ENCODE data around the gene HRC. TPM values are rescaled to one million over a fixed set of nuclear protein-coding genes. Genes with fewer than 3 reads are reported as not detected.

HRC gene
- total RNA-seq, 1 donor from 2014 or later = 0.25 TPM

- no peak overlapping the region for H3K4me3 ChIP-seq
- no peak overlapping the region for H3K27ac ChIP-seq
- intact Hi-C loops (cut with DNase I) = no loop called here
- peaks cover 11% of the 10 kb centered on the region for H3K4me1 ChIP-seq
- no peak for DNase-seq (ENCODE audit: extremely low spot score in 2 of 2)
- H3K36me3 ChIP-seq = peaks cover 0 to 40% of the 10 kb centered on the region in 2 donors
- H3K27me3 ChIP-seq = no peaks in the 10 kb centered on the region
- H3K9me3 ChIP-seq = no peaks in the 10 kb centered on the region
- TF ChIP-seq CTCF (IDR thresholded peaks at IDR 0.05) (no peak), POLR2AphosphoS5 (IDR thresholded peaks at IDR 0.05; ENCODE audit: insufficient read depth in 1 of 2, low read depth in 1 of 2) (no peak), POLR2A (IDR thresholded peaks at IDR 0.05) (no peak)
Observed at GRCh38 chr19:49168421-49168820, 13.2 kb upstream of the HRC start.

- DNase-seq (ENCODE audit: extremely low spot score in 2 of 2) = no peak
- TF ChIP-seq POLR2A (IDR thresholded peaks at IDR 0.05) (no peak), POLR2AphosphoS5 (IDR thresholded peaks at IDR 0.05; ENCODE audit: insufficient read depth in 1 of 2, low read depth in 1 of 2) (no peak), CTCF (IDR thresholded peaks at IDR 0.05) (no peak)
- Histone ChIP-seq H3K9me3 (no peaks in the 10 kb centered on the region), H3K4me3 (no peak overlapping the region), H3K36me3 (peaks cover 0 to 36% of the 10 kb centered on the region in 2 donors), H3K27ac (no peak overlapping the region), H3K27me3 (no peaks in the 10 kb centered on the region), H3K4me1 (peaks cover 11% of the 10 kb centered on the region)
- intact Hi-C loops (cut with DNase I) = no loop called here
Observed at GRCh38 chr19:49167857-49168409, 12.7 kb upstream of the HRC start.

- H3K4me3 ChIP-seq = no peak overlapping the region
Observed at GRCh38 chr19:49165865-49166301, 10.7 kb upstream of the HRC start.

GRCh38 chr19:49165111-49165750 lies 10.0 kb upstream of the HRC start:
- H3K27ac ChIP-seq = peak overlapping the region; percentile 76
- H3K9me3 ChIP-seq = no peaks in the 10 kb centered on the region
- no peaks in the 10 kb centered on the region for H3K27me3 ChIP-seq
- H3K4me1 ChIP-seq = peaks cover 11% of the 10 kb centered on the region
- H3K4me3 ChIP-seq = no peak overlapping the region
- no peak for DNase-seq (ENCODE audit: extremely low spot score in 2 of 2)
- TF ChIP-seq POLR2A (IDR thresholded peaks at IDR 0.05) = no peak
- TF ChIP-seq POLR2AphosphoS5 (IDR thresholded peaks at IDR 0.05; ENCODE audit: insufficient read depth in 1 of 2, low read depth in 1 of 2) = peak; percentile 24 to 43
- H3K36me3 ChIP-seq = peaks cover 0 to 19% of the 10 kb centered on the region in 2 donors
- intact Hi-C loops (cut with DNase I) = no loop called here

More at GRCh38 chr19:49165865-49166301, 10.7 kb upstream of the HRC start:
- peak overlapping the region; percentile 76 for H3K27ac ChIP-seq
- H3K4me1 ChIP-seq = peaks cover 11% of the 10 kb centered on the region
- H3K9me3 ChIP-seq = no peaks in the 10 kb centered on the region
- H3K27me3 ChIP-seq = no peaks in the 10 kb centered on the region
- peaks cover 0 to 19% of the 10 kb centered on the region in 2 donors for H3K36me3 ChIP-seq
- intact Hi-C loops (cut with DNase I) = no loop called here
- TF ChIP-seq POLR2AphosphoS5 (IDR thresholded peaks at IDR 0.05; ENCODE audit: insufficient read depth in 1 of 2, low read depth in 1 of 2) = no peak
- no peak for TF ChIP-seq CTCF (IDR thresholded peaks at IDR 0.05)
- TF ChIP-seq POLR2A (IDR thresholded peaks at IDR 0.05) = no peak
- DNase-seq (ENCODE audit: extremely low spot score in 2 of 2) = no peak

GRCh38 chr19:49161987-49162386 lies 6.8 kb upstream of the HRC start:
- intact Hi-C loops (cut with DNase I) = no loop called here
- no peak for DNase-seq (ENCODE audit: extremely low spot score in 2 of 2)
- H3K4me1 ChIP-seq = peaks cover 29% of the 10 kb centered on the region

More at GRCh38 chr19:49161987-49162386, 6.8 kb upstream of the HRC start:
- TF ChIP-seq POLR2AphosphoS5 (IDR thresholded peaks at IDR 0.05; ENCODE audit: insufficient read depth in 1 of 2, low read depth in 1 of 2) (no peak), CTCF (IDR thresholded peaks at IDR 0.05) (no peak), POLR2A (IDR thresholded peaks at IDR 0.05) (no peak)
- no peak overlapping the region for H3K4me3 ChIP-seq
- H3K27me3 ChIP-seq = no peaks in the 10 kb centered on the region
- no peak overlapping the region for H3K27ac ChIP-seq
- H3K9me3 ChIP-seq = no peaks in the 10 kb centered on the region
- H3K36me3 ChIP-seq = no peaks in the 10 kb centered on the region
